GM06990 (cell line): ENCODE results near the gene SYT1.

Source experiments
- DNase-seq: peaks from one replicate; pipeline ENCODE4 v3.0.0-alpha.2; 2011; ENCODE audit not compliant: insufficient read length; ENCODE audit errors: extremely low read depth
- H3K27me3 ChIP-seq: replicated peaks from 2 replicates; pipeline ENCODE4 v1.6.0; 2011; ENCODE audit warnings: low read length; ENCODE audit not compliant: control insufficient read depth, insufficient read depth
- H3K36me3 ChIP-seq: 2 replicates; pipeline ENCODE4 v1.5.1; 2011; ENCODE audit warnings: low read length; ENCODE audit not compliant: control insufficient read depth, insufficient read depth
- H3K4me3 ChIP-seq: replicated peaks from 2 replicates; pipeline ENCODE4 v1.5.1; 2011; ENCODE audit warnings: low read depth, mild to moderate bottlenecking, control low read depth, low read length
- CTCF ChIP-seq: IDR thresholded peaks from 2 replicates; pipeline ENCODE4 v1.5.1; 2011; ENCODE audit warnings: low read length, control low read depth, mild to moderate bottlenecking, inconsistent platforms; ENCODE audit not compliant: insufficient read depth, poor library complexity, severe bottlenecking

SYT1 gene

GRCh38 chr12:79324571-79324970 lies 460.0 kb downstream of the SYT1 start:
- Histone ChIP-seq H3K27me3 (no peaks in the 10 kb centered on the region), H3K4me3 (no peak overlapping the region), H3K36me3 (no peaks in the 10 kb centered on the region)
- no peak for DNase-seq
- no peak for TF ChIP-seq CTCF

GRCh38 chr12:79326222-79326621 lies 461.6 kb downstream of the SYT1 start:
- no peaks in the 10 kb centered on the region for H3K36me3 ChIP-seq
- no peaks in the 10 kb centered on the region for H3K27me3 ChIP-seq
- no peak overlapping the region for H3K4me3 ChIP-seq
- TF ChIP-seq CTCF, result no peak
- no peak for DNase-seq

GRCh38 chr12:79326663-79327062 lies 462.1 kb downstream of the SYT1 start:
- Histone ChIP-seq H3K4me3 (no peak overlapping the region), H3K36me3 (no peaks in the 10 kb centered on the region), H3K27me3 (no peaks in the 10 kb centered on the region)
- TF ChIP-seq CTCF, result no peak
- DNase-seq, result no peak

GRCh38 chr12:79327465-79327864 lies 462.9 kb downstream of the SYT1 start:
- no peaks in the 10 kb centered on the region for H3K36me3 ChIP-seq
- H3K4me3 ChIP-seq, result no peak overlapping the region
- no peak for DNase-seq
- no peak for TF ChIP-seq CTCF
- no peaks in the 10 kb centered on the region for H3K27me3 ChIP-seq

GRCh38 chr12:79329933-79330332 lies 465.4 kb downstream of the SYT1 start:
- Histone ChIP-seq H3K27me3 (no peaks in the 10 kb centered on the region), H3K36me3 (no peaks in the 10 kb centered on the region), H3K4me3 (no peak overlapping the region)
- no peak for DNase-seq
- no peak for TF ChIP-seq CTCF

- Histone ChIP-seq H3K36me3 (no peaks in the 10 kb centered on the region), H3K4me3 (no peak overlapping the region), H3K27me3 (no peaks in the 10 kb centered on the region; the same call in 1 of the 2 replicates)
- TF ChIP-seq CTCF, result no peak
- no peak for DNase-seq
Observed at GRCh38 chr12:79331870-79332269, 467.3 kb downstream of the SYT1 start.
